ENCODE data around the gene CALML6. TPM values are rescaled to one million over a fixed set of nuclear protein-coding genes. Genes with fewer than 3 reads are reported as not detected.
A peak's percentile ranks its signal among the peaks of the same experiment; 100 is the strongest.

Gene CALML6
- total and polyA plus RNA-seq, 8 donors = 0.39 to 4.4 (median 1.1) TPM

GRCh38 chr1:1918901-1919303 lies 3.8 kb downstream of the CALML6 start, which contains the start of gene TMEM52:
TSS of gene TMEM52 (minus strand) at chr1:1919279. CDS start at chr1:1919265, 14 bp downstream.
- DNase-seq = peak in 5 of 6 donors; percentile 89 to 98 (median 90)
- FAIRE-seq = no peak
- peak; percentile 50 to 68 (median 55) for ATAC-seq
- Histone ChIP-seq H3K27ac (peak within 1 kb of the TSS; percentile 85 to 94 (median 90)), H3K4me3 (peak within 1 kb of the TSS; percentile 36 to 59 (median 47)), H3K36me3 (no peaks in the 10 kb centered on the region), H3K9me3 (no peaks in the 10 kb centered on the region), H3K27me3 (no peaks in the 10 kb centered on the region), H3K4me1 (peaks cover 7 to 25% (median 16%) of the 10 kb centered on the region in 3 donors)
- intact Hi-C loops (cut with DNase I) = no loop called here
- TF ChIP-seq CTCF (IDR thresholded peaks at IDR 0.05) = no peak
- WGBS, 2 donors = 1 to 3% methylated on average over 14 to 44 of the region's 44 CpGs

DNA sequence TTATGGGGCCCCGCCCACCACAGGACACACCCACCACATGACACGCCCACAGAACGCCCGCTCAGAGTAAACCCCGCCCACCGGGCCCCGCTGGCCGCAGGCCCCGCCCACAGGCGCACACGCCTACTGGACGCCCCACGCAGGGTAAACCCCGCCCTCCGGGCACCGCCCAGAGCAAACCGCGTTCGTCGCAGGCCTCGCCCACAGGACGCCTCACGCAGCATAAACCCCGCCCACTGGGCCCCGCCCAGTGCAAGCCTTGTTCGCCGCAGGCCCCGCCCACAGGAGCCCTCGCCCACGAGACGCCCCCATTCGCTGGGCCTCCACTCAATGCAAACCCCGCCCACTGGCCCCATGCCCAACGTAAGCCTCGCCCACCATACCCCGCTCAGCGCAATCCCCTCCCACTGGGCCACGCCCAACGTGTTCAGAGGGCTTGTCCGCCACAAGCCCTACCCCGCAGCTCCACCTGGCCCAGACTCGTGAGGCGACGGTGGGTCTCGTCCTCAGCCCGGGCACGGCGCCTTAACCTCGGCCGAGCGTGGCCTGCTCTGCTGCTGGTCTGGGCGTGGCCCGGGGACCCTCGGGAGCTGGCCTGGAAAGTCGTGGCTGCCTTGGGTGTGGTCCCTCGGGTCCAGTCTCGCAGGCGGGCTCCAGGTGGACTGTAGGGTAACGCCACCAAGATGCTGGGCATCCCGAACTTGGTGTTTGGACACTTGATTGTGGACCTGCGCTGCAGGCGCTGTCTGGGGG lies 4.4 kb downstream of the CALML6 start:
- ATAC-seq (peak; percentile 66 to 78 (median 70)), DNase-seq (peak; percentile 100), FAIRE-seq (peak; percentile 88)
- Histone ChIP-seq H3K4me3 (peak overlapping the region in 3 of 4 donors; percentile 39 to 59 (median 55)), H3K27me3 (no peaks in the 10 kb centered on the region), H3K9me3 (no peaks in the 10 kb centered on the region), H3K36me3 (no peaks in the 10 kb centered on the region), H3K4me1 (peaks cover 7 to 20% (median 11%) of the 10 kb centered on the region in 3 donors), H3K27ac (peak overlapping the region; percentile 15 to 94 (median 87))
- no peak for TF ChIP-seq CTCF (IDR thresholded peaks at IDR 0.05)
- 8 to 9% methylated on average over 53 to 62 of the region's 62 CpGs for WGBS, 2 donors
- intact Hi-C loops (cut with DNase I) = no loop called here

- DNase-seq = peak in 1 of 6 donors; percentile 57
- WGBS, 2 donors = 85 to 86% methylated on average over 6 of the region's 6 CpGs
- no peaks in the 10 kb centered on the region for H3K9me3 ChIP-seq
- FAIRE-seq = no peak
- ATAC-seq = no peak
- H3K27ac ChIP-seq = peak overlapping the region; percentile 15 to 85 (median 40)
- peaks cover 5 to 14% (median 6%) of the 10 kb centered on the region in 3 donors for H3K4me1 ChIP-seq
- intact Hi-C loops (cut with DNase I) = no loop called here
- H3K4me3 ChIP-seq = peak overlapping the region in 2 of 4 donors; percentile 55 to 59
- H3K36me3 ChIP-seq = no peaks in the 10 kb centered on the region
- TF ChIP-seq CTCF (IDR thresholded peaks at IDR 0.05) = no peak
- no peaks in the 10 kb centered on the region for H3K27me3 ChIP-seq
Observed at GRCh38 chr1:1920057-1920607, 5.1 kb downstream of the CALML6 start.

DNA sequence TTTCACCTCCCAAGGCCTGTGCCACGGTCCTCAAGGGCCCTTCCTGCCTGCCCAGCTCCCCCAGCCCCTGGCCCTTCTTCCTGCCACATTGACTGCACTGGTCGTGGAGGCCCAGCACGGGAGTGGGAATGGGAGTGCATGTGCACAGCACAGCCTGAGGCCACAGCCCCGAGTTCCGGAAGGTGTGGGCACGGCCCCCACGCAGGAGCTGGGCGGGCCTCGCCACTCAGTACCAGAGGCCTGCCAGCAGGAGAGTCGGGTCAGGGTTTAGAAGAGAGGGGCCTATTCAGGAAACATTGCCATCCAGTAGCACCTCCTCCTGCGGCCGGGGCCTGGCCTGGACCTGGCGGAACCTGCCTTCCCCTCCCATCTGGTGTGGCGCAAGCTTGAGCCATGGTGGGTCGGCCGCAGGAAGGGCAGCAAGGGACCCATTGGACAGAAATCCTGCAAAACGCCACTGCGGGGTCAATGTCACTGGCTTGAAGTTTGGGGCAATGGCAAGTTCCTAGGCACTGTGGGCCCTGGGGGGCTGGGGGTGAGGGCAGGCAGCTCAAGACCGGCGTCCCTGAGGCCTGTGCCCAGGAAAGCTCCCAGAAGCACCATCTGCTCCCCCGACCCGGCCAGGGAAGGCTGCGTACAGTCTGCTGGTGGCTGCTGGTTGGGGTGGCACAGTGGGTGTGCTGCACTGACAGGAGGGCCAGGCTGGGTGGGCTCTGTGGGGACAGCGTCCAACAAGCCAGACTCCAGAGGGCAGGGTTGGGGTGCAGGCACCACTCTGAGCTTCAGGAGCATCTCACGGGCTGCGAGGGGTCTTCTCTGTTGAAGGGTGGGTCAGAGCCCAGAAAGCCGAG lies 5.8 kb downstream of the CALML6 start:
- ATAC-seq = no peak
- FAIRE-seq = no peak
- H3K4me1 ChIP-seq = peaks cover 0 to 11% (median 0%) of the 10 kb centered on the region in 3 donors
- no peak overlapping the region for H3K4me3 ChIP-seq
- H3K9me3 ChIP-seq = no peaks in the 10 kb centered on the region
- TF ChIP-seq CTCF (IDR thresholded peaks at IDR 0.05) = no peak
- 88 to 90% methylated on average over 27 of the region's 27 CpGs for WGBS, 2 donors
- peak; percentile 43 to 87 (median 62) for DNase-seq
- no peak overlapping the region for H3K27ac ChIP-seq
- no peaks in the 10 kb centered on the region for H3K27me3 ChIP-seq
- H3K36me3 ChIP-seq = no peaks in the 10 kb centered on the region
- intact Hi-C loops (cut with DNase I) = no loop called here
